Effector memory CD8-positive, alpha-beta T cell (primary cell): Measurements from ENCODE around the gene HERC2.
"Not testable (repeated sequence)": the region's sequence is repeated elsewhere in the genome, so short reads cannot be mapped to it uniquely, and the experiment has no call there.

Experiments used
- ATAC-seq: fragments of 150-1000 bp; cut with Tn5 transposase; replicated peaks from 2 replicates; pipeline ENCODE4 v1.10.0; 2021; ENCODE audit warnings: mild to moderate bottlenecking, moderate library complexity
- DNase-seq, 3 experiments: peaks; one replicate each; pipeline ENCODE4 v3.0.0; 2021
- H3K27ac Mint-ChIP-seq, 2 donors: one replicate each; pipeline ENCODE4 v1.8.0; 2022; ENCODE audit warnings: mild to moderate bottlenecking in 2 of 2, mixed read lengths in 2 of 2, moderate library complexity in 2 of 2
- H3K27me3 Mint-ChIP-seq, 2 donors: one replicate each; pipeline ENCODE4 v1.8.0; 2022; ENCODE audit warnings: mixed read lengths in 2 of 2
- H3K36me3 Mint-ChIP-seq: one replicate; pipeline ENCODE4 v1.8.0; 2022; ENCODE audit warnings: mild to moderate bottlenecking, moderate library complexity, mixed read lengths; ENCODE audit not compliant: insufficient read depth
- H3K4me1 Mint-ChIP-seq, 2 donors: one replicate each; pipeline ENCODE4 v1.8.0; 2022; ENCODE audit warnings: low read depth in 2 of 2, mixed read lengths in 2 of 2
- H3K4me3 Mint-ChIP-seq, 2 donors: one replicate each; pipeline ENCODE4 v1.8.0; 2022; ENCODE audit warnings: mild to moderate bottlenecking in 2 of 2, mixed read lengths in 2 of 2, moderate library complexity in 2 of 2
- H3K9me3 Mint-ChIP-seq, 2 donors: one replicate each; pipeline ENCODE4 v1.8.0; 2022; ENCODE audit warnings: mixed read lengths in 2 of 2

Gene HERC2

DNA sequence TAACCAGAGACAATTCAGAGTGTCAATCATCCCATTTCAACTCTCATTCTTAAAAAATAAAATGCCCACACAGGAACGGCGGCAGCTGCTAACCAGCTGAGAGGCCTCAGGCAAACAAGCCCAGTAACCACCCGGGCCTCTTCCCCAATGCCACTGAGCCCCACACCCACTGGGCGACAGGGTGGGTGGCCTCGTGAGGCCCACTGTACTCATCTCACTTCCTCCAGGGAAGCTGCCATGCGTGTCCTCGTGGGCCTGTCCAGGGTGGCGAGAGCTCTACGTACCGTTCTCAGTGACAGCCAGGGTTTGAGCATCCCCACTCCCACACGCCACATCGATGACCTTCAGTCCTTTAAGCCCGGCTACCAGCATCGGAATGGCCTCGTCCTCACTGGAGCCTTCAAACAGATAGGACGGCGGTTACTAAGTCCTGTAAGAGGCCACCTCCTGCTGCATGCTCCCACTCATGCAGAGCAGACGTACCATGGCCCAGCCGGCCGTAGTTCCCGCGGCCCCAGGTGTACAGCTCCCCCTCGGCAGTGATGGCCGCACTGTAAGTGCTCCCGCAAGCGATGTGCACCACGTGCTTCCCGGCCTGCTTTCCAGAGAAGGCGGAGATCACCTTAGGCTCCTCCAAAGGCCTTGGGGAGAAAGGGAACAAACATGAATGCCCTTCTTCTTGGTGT lies 56.5 kb downstream of the HERC2 start:
- Mint-ChIP-seq H3K27me3 (no peaks in the 10 kb centered on the region), H3K36me3 (peaks cover 35% of the 10 kb centered on the region), H3K4me1 (peaks cover 7 to 14% of the 10 kb centered on the region in 2 donors), H3K9me3 (no peaks in the 10 kb centered on the region), H3K4me3 (no peak overlapping the region), H3K27ac (no peak overlapping the region)
- no peak for ATAC-seq
- DNase-seq = no peak

DNA sequence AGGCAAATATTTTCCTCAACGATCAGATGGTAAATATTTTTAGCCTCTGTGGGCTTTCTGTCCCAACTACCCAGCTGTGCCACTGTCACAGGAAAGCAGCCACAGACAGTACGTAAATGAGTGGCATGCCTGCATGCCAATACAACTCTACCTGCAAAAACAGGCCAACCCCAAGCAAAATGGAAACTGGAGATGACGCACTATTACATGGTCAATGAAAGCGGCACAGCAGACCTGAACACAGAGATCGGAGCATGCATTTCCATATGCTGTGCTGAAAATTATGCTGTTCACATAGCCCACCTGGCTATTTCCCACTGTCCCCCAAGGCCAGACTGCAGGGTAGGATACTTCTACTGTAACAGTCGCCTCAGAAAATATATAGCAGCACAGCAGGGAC lies 57.8 kb downstream of the HERC2 start:
- Mint-ChIP-seq H3K27me3 (no peaks in the 10 kb centered on the region), H3K4me3 (no peak overlapping the region), H3K4me1 (peaks cover 7 to 14% of the 10 kb centered on the region in 2 donors), H3K27ac (no peak overlapping the region), H3K36me3 (peaks cover 30% of the 10 kb centered on the region), H3K9me3 (no peaks in the 10 kb centered on the region)
- no peak for DNase-seq
- no peak for ATAC-seq

DNA sequence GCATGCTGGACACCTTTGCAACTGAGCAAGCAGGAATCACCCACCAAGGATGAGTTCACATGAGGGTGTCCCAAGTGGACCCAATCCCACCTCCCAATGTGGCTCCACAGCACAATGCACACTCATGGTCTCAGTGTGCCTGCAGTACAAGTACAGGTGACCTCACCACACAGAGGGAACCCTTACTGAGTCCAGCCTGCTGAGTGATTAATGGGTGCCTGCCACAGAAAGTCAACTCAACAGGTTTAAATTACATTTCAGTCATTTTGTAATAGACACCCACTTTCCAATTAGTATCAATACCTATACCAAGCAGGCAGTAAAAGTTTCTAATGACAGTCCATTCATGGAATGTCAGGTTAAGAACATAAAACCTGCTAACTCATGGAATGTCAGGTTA lies 59.5 kb downstream of the HERC2 start:
- peaks cover 7 to 15% of the 10 kb centered on the region in 2 donors for H3K4me1 Mint-ChIP-seq
- no peak overlapping the region for H3K4me3 Mint-ChIP-seq
- no peak for DNase-seq
- peaks cover 22% of the 10 kb centered on the region for H3K36me3 Mint-ChIP-seq
- H3K9me3 Mint-ChIP-seq = no peaks in the 10 kb centered on the region
- H3K27ac Mint-ChIP-seq = no peak overlapping the region
- no peak for ATAC-seq
- no peaks in the 10 kb centered on the region for H3K27me3 Mint-ChIP-seq

DNA sequence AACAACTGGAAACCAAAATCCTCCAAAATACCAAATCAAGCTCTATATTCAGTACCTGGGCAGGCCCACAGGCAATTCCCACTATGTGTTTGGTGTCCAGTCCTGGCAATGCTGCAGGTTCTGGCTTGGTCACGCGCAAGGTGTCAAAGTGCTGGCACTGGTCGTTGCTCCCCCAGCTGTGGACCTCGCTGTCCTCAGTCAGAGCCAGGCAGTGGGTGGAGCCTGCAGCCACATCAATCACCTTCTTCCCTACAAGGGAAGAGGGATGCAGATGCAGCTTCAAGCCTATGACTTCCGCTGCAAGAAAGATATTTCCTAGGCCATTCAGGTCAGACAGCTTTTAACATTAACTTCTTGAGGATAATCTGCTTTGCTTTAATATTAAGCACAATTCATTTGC lies 61.3 kb downstream of the HERC2 start:
- ATAC-seq = no peak
- no peak overlapping the region for H3K4me3 Mint-ChIP-seq
- no peaks in the 10 kb centered on the region for H3K27me3 Mint-ChIP-seq
- H3K4me1 Mint-ChIP-seq = peaks cover 7 to 18% of the 10 kb centered on the region in 2 donors
- peaks cover 28% of the 10 kb centered on the region for H3K36me3 Mint-ChIP-seq
- H3K27ac Mint-ChIP-seq = peak overlapping the region; percentile 8 to 64
- no peak for DNase-seq
- no peaks in the 10 kb centered on the region for H3K9me3 Mint-ChIP-seq

- peaks cover 32% of the 10 kb centered on the region for H3K36me3 Mint-ChIP-seq
- H3K27me3 Mint-ChIP-seq = no peaks in the 10 kb centered on the region
These were observed 61.7 kb downstream of the HERC2 start for GRCh38 chr15:28260317-28260716.

GRCh38 chr15:28255965-28256364 lies 66.0 kb downstream of the HERC2 start:
- Mint-ChIP-seq H3K9me3 (no peaks in the 10 kb centered on the region), H3K36me3 (peaks cover 47% of the 10 kb centered on the region)

More at GRCh38 chr15:28260317-28260716, 61.7 kb downstream of the HERC2 start:
- DNase-seq (no peak), ATAC-seq (no peak)
- Mint-ChIP-seq H3K27ac (peak overlapping the region in 1 of 2 donors; percentile 60), H3K9me3 (no peaks in the 10 kb centered on the region), H3K4me3 (no peak overlapping the region), H3K4me1 (peaks cover 7 to 18% of the 10 kb centered on the region in 2 donors)

DNA sequence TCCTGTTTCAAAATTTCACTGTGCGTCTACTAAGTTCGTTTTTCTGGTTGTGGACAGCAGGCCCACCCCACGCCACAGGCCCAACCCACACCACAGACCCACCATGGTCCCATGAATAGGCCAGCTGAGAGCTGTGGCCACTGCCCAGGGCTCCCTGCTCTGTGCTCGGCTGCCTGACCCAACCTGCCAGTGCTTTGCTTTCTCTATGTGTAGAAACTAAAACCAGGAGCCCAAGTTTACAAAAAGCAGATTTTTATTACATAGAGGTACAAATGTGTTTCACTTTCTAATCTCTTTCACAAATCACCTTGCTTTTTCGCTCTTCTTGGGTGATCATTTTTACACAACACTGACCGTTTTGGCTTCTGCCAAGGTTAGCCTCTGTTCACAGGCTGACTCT lies 69.1 kb downstream of the HERC2 start:
- DNase-seq (no peak), ATAC-seq (no peak)
- Mint-ChIP-seq H3K9me3 (no peaks in the 10 kb centered on the region), H3K27ac (no peak overlapping the region), H3K4me3 (no peak overlapping the region), H3K36me3 (peaks cover 36% of the 10 kb centered on the region), H3K4me1 (peaks cover 0 to 10% of the 10 kb centered on the region in 2 donors), H3K27me3 (no peaks in the 10 kb centered on the region)

More at GRCh38 chr15:28255965-28256364, 66.0 kb downstream of the HERC2 start:
- DNase-seq = no peak
- no peak for ATAC-seq
- no peaks in the 10 kb centered on the region for H3K27me3 Mint-ChIP-seq
- no peak overlapping the region for H3K4me3 Mint-ChIP-seq
- H3K27ac Mint-ChIP-seq = no peak overlapping the region
- H3K4me1 Mint-ChIP-seq = peaks cover 2 to 10% of the 10 kb centered on the region in 2 donors

- no peak overlapping the region for H3K4me3 Mint-ChIP-seq
- ATAC-seq (no peak), DNase-seq (no peak)
- H3K27me3 Mint-ChIP-seq = no peaks in the 10 kb centered on the region
- peak overlapping the region; percentile 27 to 44 for H3K27ac Mint-ChIP-seq
- H3K36me3 Mint-ChIP-seq = peaks cover 12% of the 10 kb centered on the region
- peaks cover 1 to 7% of the 10 kb centered on the region in 2 donors for H3K9me3 Mint-ChIP-seq
- H3K4me1 Mint-ChIP-seq = no peaks in the 10 kb centered on the region
These were observed 75.4 kb downstream of the HERC2 start for GRCh38 chr15:28246605-28247004.

DNA sequence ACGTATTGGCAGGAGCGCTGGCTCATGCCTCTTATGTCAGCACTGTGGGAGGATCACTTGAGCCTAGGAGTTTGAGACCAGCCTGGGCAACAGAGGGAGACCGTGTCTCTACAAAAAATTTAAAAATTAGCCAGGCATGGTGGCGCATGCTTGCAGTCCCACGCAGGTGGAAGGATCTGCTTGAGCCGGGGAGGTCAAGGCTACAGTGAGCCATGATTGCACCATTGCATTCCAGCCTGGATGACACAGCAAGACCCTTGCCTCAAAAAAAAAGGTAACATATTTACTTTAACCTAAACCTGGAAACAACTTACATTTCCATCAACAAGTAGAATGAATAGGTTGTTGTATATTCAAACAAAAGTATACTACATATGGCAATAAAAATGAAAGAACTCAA lies 78.1 kb downstream of the HERC2 start:
- Mint-ChIP-seq H3K4me3 (no peak overlapping the region), H3K4me1 (no peaks in the 10 kb centered on the region), H3K9me3 (peaks cover 1 to 7% of the 10 kb centered on the region in 2 donors), H3K27me3 (no peaks in the 10 kb centered on the region), H3K36me3 (peaks cover 16% of the 10 kb centered on the region), H3K27ac (peak overlapping the region in 1 of 2 donors; percentile 20)
- DNase-seq (no peak), ATAC-seq (no peak)

GRCh38 chr15:28243399-28243798 lies 78.6 kb downstream of the HERC2 start:
- no peaks in the 10 kb centered on the region for H3K27me3 Mint-ChIP-seq
- peaks cover 1 to 7% of the 10 kb centered on the region in 2 donors for H3K9me3 Mint-ChIP-seq
- H3K27ac Mint-ChIP-seq = peak overlapping the region in 1 of 2 donors; percentile 54
- DNase-seq (no peak), ATAC-seq (no peak)
- peaks cover 16% of the 10 kb centered on the region for H3K36me3 Mint-ChIP-seq
- H3K4me1 Mint-ChIP-seq = no peaks in the 10 kb centered on the region
- H3K4me3 Mint-ChIP-seq = no peak overlapping the region

- H3K4me1 Mint-ChIP-seq, H3K27me3 Mint-ChIP-seq, DNase-seq, H3K9me3 Mint-ChIP-seq, ATAC-seq, H3K4me3 Mint-ChIP-seq: not testable (repeated sequence)
- Mint-ChIP-seq H3K36me3 (peaks cover 11% of the 10 kb centered on the region), H3K27ac (peak overlapping the region in 1 of 2 donors; percentile 62)
These were observed 83.7 kb downstream of the HERC2 start for GRCh38 chr15:28238296-28238695.

- H3K36me3 Mint-ChIP-seq = peaks cover 38% of the 10 kb centered on the region
- not testable (repeated sequence) for DNase-seq, H3K4me3 Mint-ChIP-seq, H3K4me1 Mint-ChIP-seq, H3K27ac Mint-ChIP-seq, ATAC-seq, H3K9me3 Mint-ChIP-seq, H3K27me3 Mint-ChIP-seq
These were observed 90.2 kb downstream of the HERC2 start for GRCh38 chr15:28231743-28232142.

DNA sequence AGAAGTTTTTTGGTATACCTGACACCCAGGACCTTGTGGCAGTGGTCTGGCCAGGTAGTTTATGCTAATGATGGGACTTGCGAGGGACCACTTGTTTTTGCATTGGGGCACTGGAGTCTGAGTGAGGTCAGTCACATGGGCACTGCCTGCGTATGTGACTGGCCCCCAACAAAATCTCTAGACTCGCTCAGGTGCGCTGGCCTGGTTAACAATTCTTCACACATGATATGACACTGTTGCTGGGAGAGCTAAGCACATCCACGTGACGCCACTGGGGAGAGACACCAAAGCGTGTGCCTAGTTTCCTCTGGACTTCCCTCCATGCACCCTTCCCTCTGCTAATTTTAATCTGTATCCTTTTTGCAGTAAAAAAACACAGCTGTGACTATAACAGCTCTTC lies 90.6 kb downstream of the HERC2 start:
- DNase-seq, H3K27me3 Mint-ChIP-seq, H3K4me1 Mint-ChIP-seq, H3K27ac Mint-ChIP-seq, ATAC-seq, H3K9me3 Mint-ChIP-seq, H3K4me3 Mint-ChIP-seq: not testable (repeated sequence)
- peaks cover 38% of the 10 kb centered on the region for H3K36me3 Mint-ChIP-seq

DNA sequence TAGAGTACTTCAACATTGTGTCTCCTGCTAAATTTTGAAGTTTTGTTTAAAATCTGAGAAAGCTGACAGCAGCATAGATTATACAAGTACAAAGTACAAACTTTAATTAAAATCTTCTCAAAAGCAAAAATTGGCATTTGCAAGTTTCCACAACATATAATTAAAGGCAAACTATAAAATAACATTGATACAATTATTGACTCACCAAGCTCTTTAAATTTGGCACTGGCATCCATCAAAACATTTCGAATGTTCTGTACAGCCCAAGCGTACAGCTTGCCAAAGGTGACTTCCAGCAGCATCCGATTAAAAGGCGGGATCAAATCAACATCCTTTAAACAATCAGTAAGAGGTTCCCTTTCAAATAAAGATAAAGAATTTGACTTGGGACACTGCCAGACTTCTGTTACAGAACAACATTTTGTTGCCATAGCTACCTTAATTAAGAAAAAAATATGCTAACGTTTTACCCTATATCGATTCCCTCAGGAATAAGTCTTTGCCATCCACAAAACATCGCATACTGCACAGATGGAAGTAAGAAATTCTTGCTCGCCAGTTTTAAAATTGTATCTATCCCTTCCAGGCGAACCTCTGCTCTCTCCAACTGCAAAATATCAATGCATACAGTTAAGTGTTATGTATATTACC lies 92.9 kb downstream of the HERC2 start:
- peaks cover 56% of the 10 kb centered on the region for H3K36me3 Mint-ChIP-seq
- H3K27me3 Mint-ChIP-seq, H3K27ac Mint-ChIP-seq: not testable (repeated sequence)

More for the DNA sequence above, 92.9 kb downstream of the HERC2 start:
- not testable (repeated sequence) for H3K4me1 Mint-ChIP-seq, DNase-seq, ATAC-seq, H3K4me3 Mint-ChIP-seq, H3K9me3 Mint-ChIP-seq
